ENCODE data around the gene TOM1. TPM values are rescaled to one million over a fixed set of nuclear protein-coding genes. Genes with fewer than 3 reads are reported as not detected.

The TOM1 gene
- total and polyA plus RNA-seq, 4 experiments from 2014 or later = 55.7 to 82.2 (median 66.1) TPM

GRCh38 chr22:35335468-35335867, 35.8 kb downstream of the TOM1 start:
- DNase-seq = no peak
- Histone ChIP-seq H3K4me1 (ENCODE audit: insufficient read depth, low read length) (peaks cover 34% of the 10 kb centered on the region), H3K27me3 (ENCODE audit: insufficient read depth, low read length) (no peaks in the 10 kb centered on the region), H3K9me3 (ENCODE audit: control insufficient read depth in 1 of 2, low read length in 2 of 2) (no peaks in the 10 kb centered on the region), H3K27ac (ENCODE audit: low read depth, low read length) (no peak overlapping the region), H3K36me3 (ENCODE audit: insufficient read depth, low read length) (peaks cover 59% of the 10 kb centered on the region), H3K4me3 (ENCODE audit: low read length in 2 of 2) (no peak overlapping the region)
- Mint-ChIP-seq H3K27me3 (no peaks in the 10 kb centered on the region), H3K27ac (peak overlapping the region in 6 of 7 donors; percentile 48 to 84 (median 68)), H3K4me3 (peak overlapping the region in 3 of 8 donors; percentile 20 to 44 (median 41)), H3K4me1 (peaks cover 12 to 46% (median 28%) of the 10 kb centered on the region in 4 donors), H3K9me3 (no peaks in the 10 kb centered on the region), H3K36me3 (peaks cover 18 to 80% of the 10 kb centered on the region in 2 donors)
- ChIA-PET CTCF (ENCODE audit: partially characterized antibody) (interaction anchor here (1.7 to 1.8 kb wide), 2 partner anchors 15 to 25 kb away, joined by 4 to 5 read pairs; no protein-coding TSS in a partner anchor), POLR2A (ENCODE audit: partially characterized antibody) (interaction anchor here (1.1 to 2.1 kb wide), 2 partner anchors 36 to 78 kb away, joined by 5 to 6 read pairs; partner anchors contain the start of genes HMGXB4 and TOM1)
- intact Hi-C loops (cut with micrococcal nuclease) = no loop called here

DNA sequence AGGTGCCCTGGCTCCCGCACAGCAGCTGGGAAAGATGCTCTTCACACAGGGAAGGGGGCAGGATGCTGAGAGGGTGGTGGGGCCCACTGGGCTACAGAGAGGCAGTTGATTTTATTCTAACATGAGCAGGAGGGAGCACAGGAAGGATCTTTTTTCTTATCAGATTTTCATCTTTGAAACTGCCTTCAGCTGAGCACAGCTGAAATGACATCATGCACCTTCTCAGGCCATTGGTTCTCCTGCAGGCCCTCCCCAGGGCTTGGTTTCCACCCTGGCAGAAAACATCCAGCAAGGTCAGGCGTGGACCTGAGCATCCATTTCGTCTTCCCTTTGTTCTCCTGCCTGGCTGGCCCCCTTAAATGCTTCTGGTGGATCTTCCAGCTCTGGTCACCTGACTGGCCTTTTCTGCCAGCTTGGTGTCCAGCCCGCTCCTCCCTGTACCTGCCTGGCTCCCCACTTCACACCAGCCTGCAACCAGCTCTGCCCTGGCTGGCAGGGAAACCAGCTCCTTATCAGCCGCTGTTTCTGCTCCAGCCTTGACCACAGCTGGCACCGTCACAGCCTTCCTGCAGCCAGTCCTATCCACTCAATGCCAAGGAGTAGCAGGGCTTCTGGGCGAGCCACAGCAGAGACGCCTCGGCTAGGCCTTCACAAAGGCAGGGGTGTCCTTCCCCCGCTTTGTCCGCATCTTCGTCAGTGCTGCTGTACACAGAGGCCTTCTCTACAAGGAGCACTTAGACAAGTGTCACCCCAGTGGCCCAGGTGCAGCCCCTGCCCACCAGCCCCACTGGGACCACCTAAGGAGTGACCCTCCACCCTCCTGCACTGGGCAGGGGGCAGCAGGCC, 36.5 kb downstream of the TOM1 start:
- CTCF ChIA-PET (ENCODE audit: partially characterized antibody) = interaction anchor here (1.8 kb wide), 1 partner anchor 15 kb away, joined by 5 read pairs; no protein-coding TSS in a partner anchor

GRCh38 chr22:35337932-35338331, 38.2 kb downstream of the TOM1 start:
- no peak overlapping the region for H3K4me3 Mint-ChIP-seq
- no peak for DNase-seq

More for the DNA sequence above, 36.5 kb downstream of the TOM1 start:
- Histone ChIP-seq H3K9me3 (ENCODE audit: control insufficient read depth in 1 of 2, low read length in 2 of 2) (no peaks in the 10 kb centered on the region), H3K4me3 (ENCODE audit: low read length in 2 of 2) (no peak overlapping the region), H3K36me3 (ENCODE audit: insufficient read depth, low read length) (peaks cover 54% of the 10 kb centered on the region), H3K4me1 (ENCODE audit: insufficient read depth, low read length) (peaks cover 29% of the 10 kb centered on the region), H3K27ac (ENCODE audit: low read depth, low read length) (no peak overlapping the region), H3K27me3 (ENCODE audit: insufficient read depth, low read length) (no peaks in the 10 kb centered on the region)
- H3K27ac Mint-ChIP-seq = peak overlapping the region; percentile 35 to 80 (median 64)
- peaks cover 10 to 39% (median 26%) of the 10 kb centered on the region in 4 donors for H3K4me1 Mint-ChIP-seq
- POLR2A ChIA-PET (ENCODE audit: partially characterized antibody) = interaction anchor here (1.1 to 2.1 kb wide), 3 partner anchors 37 to 78 kb away, joined by 3 to 6 read pairs (median 5); partner anchors contain the start of genes HMGXB4 and TOM1
- peak overlapping the region in 4 of 8 donors; percentile 20 to 44 (median 36) for H3K4me3 Mint-ChIP-seq
- intact Hi-C loops (cut with micrococcal nuclease) = no loop called here
- DNase-seq = no peak
- peaks cover 21 to 82% of the 10 kb centered on the region in 2 donors for H3K36me3 Mint-ChIP-seq
- no peaks in the 10 kb centered on the region for H3K9me3 Mint-ChIP-seq
- no peaks in the 10 kb centered on the region for H3K27me3 Mint-ChIP-seq

DNA sequence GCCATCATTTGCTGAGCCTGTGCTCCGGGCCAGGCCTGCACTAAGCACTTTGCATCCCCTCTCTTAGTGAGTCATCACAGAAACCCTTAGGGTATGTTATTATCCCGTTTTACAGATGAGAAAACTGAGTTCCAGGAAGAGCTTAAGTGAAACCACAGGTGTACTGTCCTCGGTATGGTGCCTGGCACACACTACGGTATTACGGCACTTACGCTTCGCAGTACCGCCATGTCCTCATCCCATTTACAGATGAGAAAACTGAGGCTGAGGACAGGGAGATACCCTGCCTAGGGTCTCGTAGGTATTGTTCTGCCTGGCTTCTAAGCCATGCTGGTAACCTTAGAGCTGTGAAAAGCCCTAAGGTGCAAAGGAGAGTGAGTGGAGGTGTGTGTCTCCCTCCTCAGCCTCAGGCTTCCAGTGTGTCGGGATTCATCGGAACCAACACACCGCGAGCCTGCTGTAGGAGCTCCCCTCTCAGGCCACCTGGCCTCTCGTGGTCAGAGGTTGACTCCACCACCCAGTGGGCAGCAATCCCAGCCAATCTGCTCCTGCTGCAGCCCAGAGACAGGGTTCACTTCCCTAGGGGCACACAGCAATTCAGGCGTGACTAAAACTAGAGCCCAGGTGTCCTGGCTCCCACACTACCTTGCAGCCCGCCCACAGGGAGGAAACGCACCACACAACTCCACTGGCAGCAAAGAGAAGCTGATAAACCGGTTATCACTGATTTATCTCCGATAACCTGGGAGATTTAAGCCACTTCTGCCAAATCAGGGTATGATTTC, 41.6 kb downstream of the TOM1 start:
- no peak for DNase-seq
- Mint-ChIP-seq H3K27me3 (no peaks in the 10 kb centered on the region), H3K4me3 (no peak overlapping the region), H3K27ac (peak overlapping the region in 1 of 7 donors; percentile 17), H3K4me1 (peaks cover 0 to 6% (median 2%) of the 10 kb centered on the region in 4 donors), H3K36me3 (peaks cover 10 to 48% of the 10 kb centered on the region in 2 donors), H3K9me3 (no peaks in the 10 kb centered on the region)
- H3K4me3 ChIP-seq (ENCODE audit: low read length in 2 of 2) = no peak overlapping the region
- H3K4me1 ChIP-seq (ENCODE audit: insufficient read depth, low read length) = no peaks in the 10 kb centered on the region
- H3K36me3 ChIP-seq (ENCODE audit: insufficient read depth, low read length) = peaks cover 36% of the 10 kb centered on the region
- H3K27me3 ChIP-seq (ENCODE audit: insufficient read depth, low read length) = no peaks in the 10 kb centered on the region
- no peak overlapping the region for H3K27ac ChIP-seq (ENCODE audit: low read depth, low read length)
- intact Hi-C loops (cut with micrococcal nuclease) = no loop called here
- CTCF ChIA-PET (ENCODE audit: partially characterized antibody) = no interaction called here
- POLR2A ChIA-PET (ENCODE audit: partially characterized antibody) = no interaction called here
- no peaks in the 10 kb centered on the region for H3K9me3 ChIP-seq (ENCODE audit: control insufficient read depth in 1 of 2, low read length in 2 of 2)

More at GRCh38 chr22:35337932-35338331, 38.2 kb downstream of the TOM1 start:
- H3K36me3 Mint-ChIP-seq = peaks cover 21 to 69% of the 10 kb centered on the region in 2 donors
- peak overlapping the region in 3 of 7 donors; percentile 21 to 66 (median 39) for H3K27ac Mint-ChIP-seq
- Histone ChIP-seq H3K9me3 (ENCODE audit: control insufficient read depth in 1 of 2, low read length in 2 of 2) (no peaks in the 10 kb centered on the region), H3K4me1 (ENCODE audit: insufficient read depth, low read length) (peaks cover 29% of the 10 kb centered on the region), H3K27ac (ENCODE audit: low read depth, low read length) (no peak overlapping the region), H3K4me3 (ENCODE audit: low read length in 2 of 2) (no peak overlapping the region), H3K27me3 (ENCODE audit: insufficient read depth, low read length) (no peaks in the 10 kb centered on the region), H3K36me3 (ENCODE audit: insufficient read depth, low read length) (peaks cover 54% of the 10 kb centered on the region)
- intact Hi-C loops (cut with micrococcal nuclease) = no loop called here
- POLR2A ChIA-PET (ENCODE audit: partially characterized antibody) = interaction anchor here (1.4 kb wide), 1 partner anchor 38 kb away, joined by 3 read pairs; the partner anchor contains the start of gene TOM1
- H3K4me1 Mint-ChIP-seq = peaks cover 8 to 37% (median 21%) of the 10 kb centered on the region in 4 donors
- no peaks in the 10 kb centered on the region for H3K9me3 Mint-ChIP-seq
- CTCF ChIA-PET (ENCODE audit: partially characterized antibody) = interaction anchor here (0.8 to 1.0 kb wide), 3 partner anchors 38 to 245 kb away, joined by 3 to 5 read pairs (median 3); partner anchors contain the start of gene TOM1
- no peaks in the 10 kb centered on the region for H3K27me3 Mint-ChIP-seq

- no peak overlapping the region for H3K27ac Mint-ChIP-seq
- Histone ChIP-seq H3K27me3 (ENCODE audit: insufficient read depth, low read length) (no peaks in the 10 kb centered on the region), H3K4me3 (ENCODE audit: low read length in 2 of 2) (no peak overlapping the region), H3K27ac (ENCODE audit: low read depth, low read length) (no peak overlapping the region), H3K9me3 (ENCODE audit: control insufficient read depth in 1 of 2, low read length in 2 of 2) (no peaks in the 10 kb centered on the region), H3K4me1 (ENCODE audit: insufficient read depth, low read length) (no peaks in the 10 kb centered on the region), H3K36me3 (ENCODE audit: insufficient read depth, low read length) (peaks cover 30% of the 10 kb centered on the region)
- ChIA-PET POLR2A (ENCODE audit: partially characterized antibody) (no interaction called here), CTCF (ENCODE audit: partially characterized antibody) (no interaction called here)
- peaks cover 10 to 44% of the 10 kb centered on the region in 2 donors for H3K36me3 Mint-ChIP-seq
- no peak overlapping the region for H3K4me3 Mint-ChIP-seq
- no peaks in the 10 kb centered on the region for H3K27me3 Mint-ChIP-seq
- intact Hi-C loops (cut with micrococcal nuclease) = no loop called here
- H3K9me3 Mint-ChIP-seq = no peaks in the 10 kb centered on the region
- peaks cover 0 to 1% (median 0%) of the 10 kb centered on the region in 4 donors for H3K4me1 Mint-ChIP-seq
- DNase-seq = no peak
These were observed 42.7 kb downstream of the TOM1 start for GRCh38 chr22:35342390-35342789.

- H3K27ac ChIP-seq (ENCODE audit: low read depth, low read length) = no peak overlapping the region
- no peak overlapping the region for H3K4me3 Mint-ChIP-seq
- intact Hi-C loops (cut with micrococcal nuclease) = no loop called here
- H3K36me3 ChIP-seq (ENCODE audit: insufficient read depth, low read length) = peaks cover 15% of the 10 kb centered on the region
- H3K4me1 Mint-ChIP-seq = peaks cover 0 to 1% (median 0%) of the 10 kb centered on the region in 4 donors
- no peak overlapping the region for H3K4me3 ChIP-seq (ENCODE audit: low read length in 2 of 2)
- ChIA-PET POLR2A (ENCODE audit: partially characterized antibody) (no interaction called here), CTCF (ENCODE audit: partially characterized antibody) (interaction anchor here (1.5 kb wide), 1 partner anchor 13 kb away, joined by 4 read pairs; no protein-coding TSS in a partner anchor)
- H3K27ac Mint-ChIP-seq = no peak overlapping the region
- H3K36me3 Mint-ChIP-seq = peaks cover 10 to 36% of the 10 kb centered on the region in 2 donors
- no peaks in the 10 kb centered on the region for H3K4me1 ChIP-seq (ENCODE audit: insufficient read depth, low read length)
- DNase-seq = no peak
- no peaks in the 10 kb centered on the region for H3K9me3 ChIP-seq (ENCODE audit: control insufficient read depth in 1 of 2, low read length in 2 of 2)
- no peaks in the 10 kb centered on the region for H3K27me3 Mint-ChIP-seq
- no peaks in the 10 kb centered on the region for H3K9me3 Mint-ChIP-seq
- H3K27me3 ChIP-seq (ENCODE audit: insufficient read depth, low read length) = no peaks in the 10 kb centered on the region
These were observed 44.2 kb downstream of the TOM1 start for GRCh38 chr22:35343664-35344550.

Measured in CD4-positive, alpha-beta memory T cell (primary cell).